Caco-2 (cell line): ENCODE data around the gene IFNK. TPM values are rescaled to one million over a fixed set of nuclear protein-coding genes. Genes with fewer than 3 reads are reported as not detected.
A peak's percentile ranks its signal among the peaks of the same experiment; 100 is the strongest.

Experiments
- BruUV-seq: library from RNA; stranded (reverse); fragments of 400-500 nt; replicated peaks from 2 replicates; lab custom pipeline; 2021; lab: Mats Ljungman, UMichigan
- CTCF ChIA-PET: fragments of 300-600 bp; sonication (Branson Sonifier 250); formaldehyde crosslinking; loops from one replicate; lab custom pipeline; 2022; ENCODE audit warnings: antibody characterized with exemption; lab: Charles Lee
- POLR2A ChIA-PET: fragments of 300-600 bp; sonication (Branson Sonifier 250); formaldehyde crosslinking; loops from one replicate; lab custom pipeline; 2022; ENCODE audit warnings: antibody characterized with exemption; lab: Charles Lee
- DNase-seq, 2 experiments: peaks; one replicate each; pipeline versions ENCODE4 v3.0.0 to v3.0.0-alpha.2; 2020 to 2022
- H3K27me3 ChIP-seq: replicated peaks from 2 replicates; pipeline ENCODE4 v1.6.0; 2011; ENCODE audit warnings: low read length; ENCODE audit not compliant: control insufficient read depth, insufficient read depth
- H3K36me3 ChIP-seq: 2 replicates; pipeline ENCODE4 v1.5.1; 2011; ENCODE audit warnings: low read length; ENCODE audit not compliant: control insufficient read depth, insufficient read depth
- H3K4me1 ChIP-seq: fragments of 250-450 bp; sonication (Bioruptor Pico); 2 replicates; pipeline ENCODE4 v1.5.1; 2020; ENCODE audit warnings: mild to moderate bottlenecking
- H3K4me3 ChIP-seq: 2 replicates; pipeline ENCODE4 v1.5.1; 2011; ENCODE audit warnings: low read depth, mild to moderate bottlenecking, control low read depth, low read length
- H3K9me3 ChIP-seq: fragments of 250-450 bp; sonication (Bioruptor Pico); 2 replicates; pipeline ENCODE4 v1.5.1; 2020; ENCODE audit warnings: mild to moderate bottlenecking, moderate library complexity
- H3K27ac Mint-ChIP-seq: one replicate; pipeline ENCODE4 v1.8.0; 2022; ENCODE audit warnings: mixed read lengths; ENCODE audit not compliant: unreplicated experiment
- H3K27me3 Mint-ChIP-seq: one replicate; pipeline ENCODE4 v1.8.0; 2022; ENCODE audit warnings: mixed read lengths; ENCODE audit not compliant: insufficient read depth, unreplicated experiment
- H3K36me3 Mint-ChIP-seq: one replicate; pipeline ENCODE4 v1.8.0; 2022; ENCODE audit warnings: mild to moderate bottlenecking, mixed read lengths; ENCODE audit not compliant: insufficient read depth, unreplicated experiment
- H3K4me1 Mint-ChIP-seq: one replicate; pipeline ENCODE4 v1.8.0; 2022; ENCODE audit warnings: low read depth, mixed read lengths; ENCODE audit not compliant: unreplicated experiment
- H3K4me3 Mint-ChIP-seq: one replicate; pipeline ENCODE4 v1.8.0; 2022; ENCODE audit warnings: mild to moderate bottlenecking, moderate library complexity, mixed read lengths; ENCODE audit not compliant: unreplicated experiment
- H3K9me3 Mint-ChIP-seq: one replicate; pipeline ENCODE4 v1.8.0; 2022; ENCODE audit warnings: mixed read lengths; ENCODE audit not compliant: unreplicated experiment
- CTCF ChIP-seq, 2 experiments: fragments of 200-600 bp in 1 of 2; IDR thresholded peaks; 1 replicate in 1 of 2; 2 replicates in 1 of 2; pipeline versions ENCODE4 v1.5.1 to v1.8.0; 2011 to 2022; ENCODE audit warnings: antibody characterized with exemption in 1 of 2, control low read depth in 1 of 2, inconsistent platforms in 1 of 2, low read depth in 1 of 2, low read length in 1 of 2, mild to moderate bottlenecking in 1 of 2, moderate library complexity in 1 of 2; ENCODE audit not compliant: insufficient read depth in 1 of 2, severe bottlenecking in 1 of 2, unreplicated experiment in 1 of 2
- intact Hi-C: fragments of 100-400 bp; cut with micrococcal nuclease; formaldehyde crosslinking; loops from one replicate; pipeline ENCODE4 v1.10.0; 2022; ENCODE audit not compliant: unreplicated experiment
- total RNA-seq: library from RNA; stranded (reverse); gene quantifications from 2 replicates; pipeline ENCODE4 v1.2.3, GENCODE V29; 2022

The IFNK gene
- total RNA-seq, 1 experiment from 2014 or later: not detected

DNA sequence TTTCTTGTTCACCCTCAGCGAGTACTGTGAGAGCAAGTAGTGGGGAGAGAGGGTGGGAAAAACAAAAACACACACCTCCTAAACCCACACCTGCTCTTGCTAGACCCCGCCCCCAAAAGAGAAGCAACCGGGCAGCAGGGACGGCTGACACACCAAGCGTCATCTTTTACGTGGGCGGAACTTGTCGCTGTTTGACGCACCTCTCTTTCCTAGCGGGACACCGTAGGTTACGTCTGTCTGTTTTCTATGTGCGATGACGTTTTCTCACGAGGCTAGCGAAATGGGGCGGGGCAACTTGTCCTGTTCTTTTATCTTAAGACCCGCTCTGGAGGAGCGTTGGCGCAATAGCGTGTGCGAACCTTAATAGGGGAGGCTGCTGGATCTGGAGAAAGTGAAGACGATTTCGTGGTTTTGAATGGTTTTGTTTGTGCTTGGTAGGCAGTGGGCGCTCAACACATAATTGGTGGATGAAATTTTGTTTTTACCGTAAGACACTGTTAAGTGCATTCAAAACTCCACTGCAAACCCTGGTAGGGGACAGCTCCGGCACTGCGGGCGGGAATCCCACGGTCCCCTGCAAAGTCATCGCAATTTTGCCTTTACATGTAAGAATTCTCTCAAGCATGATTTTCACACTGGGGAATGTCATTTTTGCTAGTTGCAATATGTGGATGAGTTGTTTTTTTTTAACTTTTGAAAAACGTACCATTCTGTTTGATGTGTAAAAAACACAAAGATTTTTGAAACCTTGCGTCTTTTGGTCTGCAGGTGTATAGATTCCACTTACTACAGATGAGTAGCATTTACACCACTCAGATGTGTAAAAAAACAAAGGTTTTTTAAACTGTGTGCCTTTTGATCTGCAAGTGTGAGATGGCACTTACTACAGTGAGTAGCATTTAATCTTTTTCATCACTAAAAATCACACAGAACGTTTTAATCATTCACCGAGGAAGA is 49.8 kb downstream of the IFNK start:
- Mint-ChIP-seq H3K9me3 (peaks cover 9% of the 10 kb centered on the region), H3K27me3 (no peaks in the 10 kb centered on the region), H3K36me3 (peaks cover 11% of the 10 kb centered on the region), H3K4me1 (no peaks in the 10 kb centered on the region), H3K27ac (peak overlapping the region; percentile 97), H3K4me3 (peak overlapping the region; percentile 92)
- Histone ChIP-seq H3K9me3 (no peaks in the 10 kb centered on the region), H3K4me1 (no peaks in the 10 kb centered on the region), H3K4me3 (peak overlapping the region; percentile 45), H3K36me3 (no peaks in the 10 kb centered on the region), H3K27me3 (no peaks in the 10 kb centered on the region)
- peak; percentile 82 to 92 for DNase-seq
- intact Hi-C loops: no loop called here
- ChIA-PET CTCF (no interaction called here), POLR2A (no interaction called here)
- no peak for TF ChIP-seq CTCF (IDR thresholded peaks at IDR 0.05; ENCODE audit: insufficient read depth in 1 of 2, low read depth in 1 of 2, low read length in 1 of 2, severe bottlenecking in 1 of 2, unreplicated experiment in 1 of 2)
- BruUV-seq: TSS peak; percentile 99

Other genes starting within 250 kb of the IFNK start
- not detected in 2 replicates for gene EQTN, start 227.1 kb upstream of the IFNK start, total RNA-seq
- 4.7 and 5.3 TPM in 2 replicates for gene MOB3B, start 5.5 kb downstream of the IFNK start, total RNA-seq
- 3.2 and 3.6 TPM in 2 replicates for gene C9orf72, start 49.2 kb downstream of the IFNK start, total RNA-seq